Measurements from ENCODE around the gene HIVEP2.

GRCh38 chr6:142886431-142887170, 58.4 kb downstream of the HIVEP2 start:
- no peak for TF ChIP-seq EZH2 (IDR thresholded peaks at IDR 0.05; ENCODE audit: low read length, missing control alignments)
- peak in 1 of 2 donors; percentile 48 for TF ChIP-seq CTCF (conservative IDR thresholded peaks at IDR 0.05 in 1 of 2, IDR thresholded peaks at IDR 0.05 in 1 of 2; ENCODE audit: low read depth in 1 of 2, low read length in 2 of 2)

Measured in fibroblast of lung (primary cell).